ENCODE data around the gene CAPN12. TPM values are rescaled to one million over a fixed set of nuclear protein-coding genes. Genes with fewer than 3 reads are reported as not detected.

Gene CAPN12
- total and polyA plus RNA-seq, 10 of the 15 experiments (the other 5 are each of a cell fraction or from before 2014, with no cell fraction given), result 0.64 to 4.6 (median 2.0) TPM

GRCh38 chr19:38690832-38691231 lies 53.4 kb downstream of the CAPN12 start:
- TSS peak; percentile 20 for BruUV-seq (replicated peaks)
- SMC1A ChIA-PET (ENCODE audit: uncharacterized antibody, unreplicated experiment), result no interaction called here
- intact Hi-C loops (cut with micrococcal nuclease; ENCODE audit: unreplicated experiment), result no loop called here
- H3K4me1 ChIP-seq (ENCODE audit: control insufficient read depth, insufficient read depth, low read length), result peaks cover 53% of the 10 kb centered on the region
- no peak overlapping the region for H3K9ac ChIP-seq (ENCODE audit: control insufficient read depth, insufficient read depth, low read length)
- H3K36me3 ChIP-seq (ENCODE audit: control insufficient read depth in 2 of 2, insufficient read depth in 2 of 2, low read length in 1 of 2), result peaks cover 9 to 13% of the 10 kb centered on the region in 2 experiments; a peak in 3 of 4 replicates
- 98% methylated on average over 7 of the region's 7 CpGs for WGBS (ENCODE audit: insufficient coverage, insufficient replicate concordance, low lambda C conversion rate, missing lambda C conversion rate)
- H2AFZ ChIP-seq (ENCODE audit: control insufficient read depth, low read depth, low read length), result no peak overlapping the region
- RAD21 ChIA-PET (ENCODE audit: unreplicated experiment), result interaction anchor here (1.0 kb wide), 1 partner anchor 42 kb away, joined by 4 read pairs; no protein-coding TSS in a partner anchor
- no peak for DNase-seq (ENCODE audit: low read depth, low spot score)
- H3K27ac ChIP-seq (ENCODE audit: control insufficient read depth, insufficient read depth), result no peak overlapping the region
- CTCF ChIA-PET, result no interaction called here
- POLR2A ChIA-PET, result interaction anchor here (1.0 kb wide), 2 partner anchors 20 to 24 kb away, joined by 3 to 7 read pairs; no protein-coding TSS in a partner anchor
- no peaks in the 10 kb centered on the region for H4K20me1 ChIP-seq (ENCODE audit: control insufficient read depth, insufficient read depth)
- H3K79me2 ChIP-seq (ENCODE audit: control insufficient read depth, insufficient read depth, low read length), result peaks cover 52% of the 10 kb centered on the region
- H3K4me2 ChIP-seq (ENCODE audit: control insufficient read depth, insufficient read depth), result no peak overlapping the region
- H3K27me3 ChIP-seq (replicated peaks in 1 of 2; ENCODE audit: control insufficient read depth in 2 of 2, insufficient read depth in 2 of 2, low read length in 1 of 2), result no peaks in the 10 kb centered on the region
- no peak for TF ChIP-seq ZBTB11 (CRISPR knock-in tag; IDR thresholded peaks at IDR 0.05)
- TF ChIP-seq PAX8 (IDR thresholded peaks at IDR 0.05), result no peak
- TF ChIP-seq RAD21 (IDR thresholded peaks at IDR 0.05; ENCODE audit: insufficient read depth, low read depth, low read length), result no peak
- no peak for TF ChIP-seq PML (IDR thresholded peaks at IDR 0.05; ENCODE audit: low read length)
- TF ChIP-seq MAX (IDR thresholded peaks at IDR 0.05; ENCODE audit: low read depth, low read length), result no peak
- no peak for TF ChIP-seq SMC3 (IDR thresholded peaks at IDR 0.05; ENCODE audit: borderline replicate concordance, low read length)
- no peak for TF ChIP-seq NFXL1 (IDR thresholded peaks at IDR 0.05; ENCODE audit: borderline replicate concordance)
- no peak for TF ChIP-seq IRF4 (IDR thresholded peaks at IDR 0.05; ENCODE audit: low read depth, low read length)
- TF ChIP-seq ZNF207 (IDR thresholded peaks at IDR 0.05; ENCODE audit: borderline replicate concordance), result no peak
- no peak for TF ChIP-seq SUZ12 (IDR thresholded peaks at IDR 0.05; ENCODE audit: unreplicated experiment)
- no peak for TF ChIP-seq IRF3 (IDR thresholded peaks at IDR 0.05)
- no peak for FAIRE-seq
- ATAC-seq, result no peak
- in situ Hi-C loops (cut with MboI), result no loop called here
- H3K9me3 ChIP-seq (replicated peaks; ENCODE audit: control insufficient read depth, insufficient read depth, low read length), result no peaks in the 10 kb centered on the region
- H3K4me3 ChIP-seq, result no peak overlapping the region

Measured in GM12878 (cell line).